HG03108 (cell line): ENCODE measurements around the gene PLOD2.

Experiments
- ATAC-seq: cut with Tn5 transposase; IDR thresholded peaks from one replicate; pipeline ENCODE4 v1.9.1; 2021; ENCODE audit warnings: moderate library complexity; ENCODE audit not compliant: unreplicated experiment

The PLOD2 gene

DNA sequence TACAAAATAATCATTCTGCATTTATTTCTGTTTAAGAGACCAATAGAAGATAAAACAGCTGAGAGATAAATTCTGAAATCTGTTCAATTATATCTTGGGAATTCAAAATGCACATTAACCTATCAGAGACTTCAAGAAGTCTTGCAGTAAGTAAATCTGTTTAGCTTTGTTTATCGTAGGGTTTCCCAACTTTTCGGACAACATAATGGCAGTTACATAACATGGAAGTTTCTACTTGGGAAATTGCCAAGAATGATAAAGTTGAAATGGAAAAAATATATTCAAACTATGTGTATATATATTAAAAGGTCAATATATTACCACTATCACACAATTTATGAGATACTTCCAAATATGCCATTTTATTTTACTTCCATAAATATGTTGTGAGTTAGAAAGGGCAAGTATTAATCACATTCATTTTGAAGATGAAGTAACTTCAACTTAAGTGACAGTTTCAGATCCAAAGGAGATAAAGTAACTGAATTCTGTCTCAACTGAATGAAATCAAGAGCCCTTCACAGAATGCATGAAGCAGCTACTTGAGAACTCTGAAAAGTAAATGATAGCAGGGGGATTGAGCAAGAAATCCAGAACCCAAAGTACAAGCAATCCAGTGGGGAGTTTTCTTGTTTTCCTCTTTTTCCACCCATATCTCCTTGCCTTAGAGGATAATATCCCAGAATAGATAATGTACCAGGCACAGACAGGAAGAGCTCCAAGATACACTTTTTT lies 108.8 kb downstream of the PLOD2 start:
- ATAC-seq: no peak

DNA sequence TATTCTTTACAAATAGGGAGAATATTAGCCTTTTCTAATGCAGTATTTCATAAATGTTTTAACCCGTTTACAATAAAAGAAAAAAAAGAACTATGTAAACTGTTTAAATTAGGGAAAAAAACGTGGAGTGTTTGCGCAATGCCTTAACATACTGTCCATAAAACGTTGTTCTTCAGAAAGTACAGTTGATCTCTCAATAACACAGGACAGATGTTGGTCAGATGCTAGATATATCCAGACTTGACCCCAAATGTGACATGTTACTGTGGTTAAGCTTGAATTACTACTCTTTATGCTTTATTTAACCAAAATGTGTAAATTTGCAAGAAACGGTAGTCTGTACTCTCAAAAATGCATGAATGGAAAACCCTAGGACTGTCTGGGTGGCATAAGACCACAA lies 110.3 kb downstream of the PLOD2 start:
- no peak for ATAC-seq

DNA sequence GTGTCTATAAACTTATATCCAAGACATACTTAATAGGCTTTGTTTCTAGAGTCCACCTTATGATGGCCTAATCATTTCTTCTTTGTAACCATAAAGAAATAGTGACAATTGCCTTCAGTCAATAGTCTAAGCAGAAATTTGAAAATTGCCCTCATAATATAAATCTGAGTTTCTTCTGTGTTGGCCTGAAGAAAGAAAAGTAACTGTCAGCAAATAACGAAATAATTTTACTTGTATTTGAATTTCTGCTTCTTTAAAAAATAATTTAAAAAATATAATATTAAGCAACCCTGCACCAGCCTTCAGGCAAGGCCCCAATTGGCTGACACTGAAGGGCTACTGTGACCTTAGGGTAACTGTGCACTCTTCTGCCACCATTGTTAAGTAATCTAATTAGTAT lies 113.5 kb downstream of the PLOD2 start:
- ATAC-seq: no peak

DNA sequence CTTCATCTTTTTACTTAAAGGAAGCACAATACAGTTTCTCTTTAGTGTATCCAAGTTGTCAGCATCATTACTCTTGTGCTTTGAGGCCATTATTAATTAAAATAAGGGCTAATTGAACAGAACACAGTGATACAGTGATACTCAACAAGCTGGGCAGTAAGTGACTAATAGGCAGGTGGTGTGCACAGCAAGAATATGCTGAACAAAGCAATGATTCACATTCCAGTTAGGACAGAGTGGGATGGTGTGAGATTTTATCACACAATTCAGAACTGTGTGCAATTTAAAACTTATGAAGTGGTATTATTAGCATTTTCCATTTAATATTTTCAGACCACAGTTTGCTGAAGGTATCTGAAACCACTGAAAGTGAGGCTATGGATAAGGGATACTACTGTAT lies 116.9 kb downstream of the PLOD2 start:
- no peak for ATAC-seq

DNA sequence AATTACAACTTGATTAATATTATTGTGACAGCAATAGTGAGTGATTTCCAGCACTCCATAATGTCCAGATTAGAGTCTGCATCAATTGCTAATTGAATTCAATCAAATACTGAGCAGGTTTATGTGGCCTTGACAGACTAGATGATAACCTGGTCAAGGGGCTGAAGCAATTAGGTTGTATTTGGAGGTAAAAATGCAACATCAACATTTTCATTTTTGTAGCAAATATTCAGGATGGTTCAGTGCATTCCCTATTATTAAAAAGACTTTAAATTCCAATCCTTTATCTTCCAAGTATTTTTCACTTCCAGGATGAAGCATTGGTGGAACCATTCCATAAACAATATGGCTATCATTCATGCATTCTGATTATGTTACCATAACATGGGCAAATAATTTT lies 120.4 kb downstream of the PLOD2 start:
- no peak for ATAC-seq

DNA sequence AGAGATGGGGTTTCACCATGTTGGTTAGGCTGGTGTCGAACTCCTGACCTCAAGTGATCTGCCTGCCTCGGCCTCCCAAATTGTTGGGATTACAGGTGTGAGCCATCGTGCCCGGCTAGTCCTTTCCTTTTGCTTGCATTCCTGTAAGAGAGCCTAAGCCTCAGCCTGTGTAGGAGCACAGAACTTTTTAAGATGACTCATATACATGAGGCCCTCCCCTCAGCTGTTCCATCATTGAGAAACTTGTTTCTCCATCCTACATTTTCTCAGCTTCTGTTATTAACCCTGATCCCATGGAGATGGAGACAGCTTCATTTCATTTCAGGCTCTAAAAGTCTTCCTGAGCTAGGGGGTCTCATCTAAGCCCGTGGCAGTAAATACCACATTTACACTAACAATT lies 123.3 kb downstream of the PLOD2 start:
- ATAC-seq: no peak

DNA sequence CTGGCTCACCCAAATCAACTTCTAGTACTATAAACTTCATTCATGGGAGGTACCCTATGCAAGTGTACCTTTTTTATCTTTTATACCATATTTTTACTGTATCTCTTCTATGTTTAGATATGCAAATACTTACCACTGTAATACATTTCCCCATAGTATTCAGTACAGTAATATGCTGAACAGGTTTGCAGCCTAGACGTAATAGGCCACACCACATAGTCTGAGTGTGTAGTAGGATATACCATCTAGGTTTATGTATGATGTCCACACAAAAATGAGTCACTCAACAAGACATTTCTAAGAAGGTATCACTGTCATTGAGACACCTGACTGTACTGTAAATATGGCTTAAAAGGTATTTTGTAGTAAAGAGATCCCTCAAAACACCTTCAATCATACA lies 124.7 kb downstream of the PLOD2 start:
- ATAC-seq: no peak

DNA sequence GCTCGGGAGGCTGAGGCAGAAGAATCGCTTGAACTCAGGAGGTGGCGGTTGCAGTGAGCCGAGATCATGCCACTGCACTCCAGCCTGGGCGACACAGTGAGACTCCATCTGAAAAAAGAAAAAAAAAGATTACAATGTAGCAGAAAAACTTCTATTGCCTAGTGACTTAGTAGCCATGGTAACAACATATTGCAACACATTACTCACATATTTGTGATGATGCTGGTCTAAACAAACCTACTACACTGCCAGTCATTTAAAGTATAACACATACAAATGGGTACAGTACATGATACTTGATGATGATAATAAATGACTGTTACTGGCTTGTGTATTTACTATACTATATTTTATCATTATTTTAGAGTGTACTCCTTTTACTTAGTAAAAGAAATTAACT lies 125.6 kb downstream of the PLOD2 start:
- ATAC-seq: no peak

DNA sequence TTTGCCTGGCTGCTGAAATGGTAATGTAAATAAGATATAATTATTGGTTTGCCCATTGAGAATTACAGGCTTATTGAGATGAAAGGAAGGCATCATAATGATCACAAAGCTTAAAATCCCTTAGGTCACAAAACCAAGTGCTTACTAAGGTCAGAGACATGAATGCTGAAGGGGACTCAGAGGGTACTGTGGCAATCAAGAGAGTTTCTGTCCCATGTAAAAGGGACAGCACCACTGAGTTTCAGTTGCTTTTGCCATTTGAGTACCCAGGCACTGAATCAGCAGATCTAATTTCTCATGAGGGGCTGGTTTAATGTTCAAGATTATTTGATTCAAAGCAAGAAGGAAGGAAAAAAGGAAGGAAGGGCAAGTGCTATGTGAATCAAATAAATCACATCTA lies 127.0 kb downstream of the PLOD2 start:
- no peak for ATAC-seq

DNA sequence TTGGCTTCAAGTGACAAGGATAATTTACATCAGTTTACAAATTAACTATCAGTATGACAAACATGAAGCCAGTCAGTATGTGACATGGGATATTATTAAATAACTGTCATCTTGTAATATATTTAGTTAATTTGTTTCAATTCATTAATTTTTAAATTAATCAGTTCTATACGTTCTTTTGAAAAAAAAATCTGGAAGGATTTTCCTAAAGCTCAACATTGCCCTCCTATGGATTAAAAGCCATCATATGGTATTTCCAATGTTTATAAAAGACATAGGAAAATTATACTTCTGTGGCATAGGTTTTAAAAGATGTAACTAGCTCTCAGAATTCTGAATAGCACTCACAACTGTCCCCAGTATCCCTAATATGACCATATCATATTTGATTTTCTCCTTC lies 134.4 kb downstream of the PLOD2 start:
- no peak for ATAC-seq

DNA sequence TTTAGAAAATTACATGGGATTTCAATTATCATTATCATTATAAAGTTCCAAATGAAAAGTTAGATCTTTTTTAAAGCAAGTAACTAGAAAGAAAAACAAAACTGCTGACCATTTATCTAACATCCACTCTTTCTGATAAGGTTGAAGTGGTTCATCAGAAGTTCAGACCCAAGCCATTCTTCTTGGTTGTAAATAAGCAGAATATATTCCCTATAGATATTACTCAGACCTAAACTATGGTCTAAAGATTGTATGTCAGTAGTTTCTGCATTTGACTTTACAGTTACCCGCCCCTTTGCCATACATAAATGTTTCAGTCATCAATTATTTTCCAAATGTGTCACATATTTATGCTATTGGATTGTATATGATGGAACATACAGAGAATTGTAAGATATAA lies 136.7 kb downstream of the PLOD2 start:
- ATAC-seq: no peak

DNA sequence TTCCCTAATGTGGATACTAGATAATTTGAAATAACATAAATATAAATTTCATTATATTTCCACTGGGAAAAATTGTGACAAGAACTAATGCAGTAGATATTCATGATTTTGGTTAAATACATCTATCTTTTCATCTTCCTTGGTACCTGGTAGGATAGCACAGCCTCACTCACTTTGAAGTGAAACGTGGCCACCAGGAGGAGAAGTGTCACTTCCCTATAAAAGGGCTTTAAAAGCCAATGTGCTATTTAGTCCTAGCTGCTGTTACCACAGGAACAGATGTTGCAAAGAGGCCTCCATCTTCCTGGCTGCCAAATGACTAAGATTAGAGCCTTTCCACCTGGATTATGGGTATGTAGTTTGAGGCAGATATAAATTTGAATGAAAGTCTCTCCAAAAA lies 140.0 kb downstream of the PLOD2 start:
- ATAC-seq: no peak

DNA sequence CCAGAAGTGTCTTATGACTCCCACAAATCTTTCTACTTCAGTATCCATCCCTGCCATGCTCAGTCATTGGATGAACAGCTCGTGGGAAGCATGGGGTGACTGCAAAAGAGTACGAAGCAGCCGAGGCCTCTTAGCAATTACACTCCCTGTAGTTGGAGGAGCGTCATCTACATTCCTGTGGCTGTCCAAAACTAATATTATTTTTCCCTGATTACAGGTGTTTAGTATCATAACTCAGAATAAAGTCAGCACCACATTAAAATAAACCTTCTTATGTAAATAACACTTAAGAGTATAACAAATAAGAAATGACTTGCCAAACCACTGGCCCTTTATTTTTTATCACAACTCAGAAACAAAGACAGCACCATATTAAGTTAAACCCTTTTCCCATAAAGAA lies 141.5 kb downstream of the PLOD2 start:
- no peak for ATAC-seq
